Thyroid gland (tissue), 4 donors: ENCODE measurements around the gene KRT9.

Source experiments
- POLR2A ChIP-seq, 2 donors: fragments of 450-650 bp; IDR thresholded peaks; one replicate each; pipeline ENCODE4 v1.6.1; 2017; ENCODE audit warnings: antibody characterized with exemption in 2 of 2, mild to moderate bottlenecking in 2 of 2, moderate library complexity in 1 of 2
- TF ChIP-seq, protein P1 (sequence below), 6 experiments: fragments of 200-600 bp in 3 of 6; fragments of 450-650 bp in 3 of 6; sonication (generic) in 3 of 6; IDR thresholded peaks; one replicate each; pipeline ENCODE4 v1.5.1; 2016 to 2019; ENCODE audit warnings: antibody characterized with exemption in 6 of 6, mild to moderate bottlenecking in 2 of 6, inconsistent platforms in 1 of 6, moderate library complexity in 1 of 6

DNA sequence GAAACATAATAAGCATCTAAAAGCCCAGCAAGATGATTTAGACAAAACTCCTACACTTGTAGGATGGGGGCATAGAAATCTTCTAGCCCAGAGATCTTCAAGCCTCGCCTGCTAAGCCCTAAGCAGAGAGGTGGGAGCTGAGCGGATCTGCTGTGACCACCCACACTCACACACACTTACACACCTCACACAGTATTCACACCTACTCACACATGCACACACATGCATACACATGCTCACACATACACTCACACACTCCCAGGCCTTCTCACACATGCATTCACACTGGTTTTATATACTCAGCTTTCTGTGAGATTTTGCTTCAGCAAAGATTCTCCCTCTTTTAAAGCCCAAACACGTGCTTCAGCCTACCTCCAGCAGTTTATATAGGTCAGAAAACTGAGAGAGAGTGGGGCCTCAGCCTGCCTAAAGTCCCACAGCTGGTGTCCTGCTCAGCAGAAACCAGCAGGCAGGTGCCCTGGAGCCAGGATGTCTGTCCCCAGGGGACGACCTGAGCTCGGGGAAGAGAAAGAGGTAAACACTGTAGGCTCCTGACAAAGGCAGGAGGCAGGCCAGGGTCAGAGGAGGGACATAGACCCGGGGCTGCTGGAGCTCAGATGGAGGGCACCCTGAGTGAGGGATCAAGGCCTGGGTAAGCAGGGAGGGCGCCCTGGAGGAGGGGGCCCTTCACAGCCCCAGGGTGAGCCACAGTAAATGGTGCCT lies 31.7 kb downstream of the KRT9 start:
- TF ChIP-seq, protein P1, sequence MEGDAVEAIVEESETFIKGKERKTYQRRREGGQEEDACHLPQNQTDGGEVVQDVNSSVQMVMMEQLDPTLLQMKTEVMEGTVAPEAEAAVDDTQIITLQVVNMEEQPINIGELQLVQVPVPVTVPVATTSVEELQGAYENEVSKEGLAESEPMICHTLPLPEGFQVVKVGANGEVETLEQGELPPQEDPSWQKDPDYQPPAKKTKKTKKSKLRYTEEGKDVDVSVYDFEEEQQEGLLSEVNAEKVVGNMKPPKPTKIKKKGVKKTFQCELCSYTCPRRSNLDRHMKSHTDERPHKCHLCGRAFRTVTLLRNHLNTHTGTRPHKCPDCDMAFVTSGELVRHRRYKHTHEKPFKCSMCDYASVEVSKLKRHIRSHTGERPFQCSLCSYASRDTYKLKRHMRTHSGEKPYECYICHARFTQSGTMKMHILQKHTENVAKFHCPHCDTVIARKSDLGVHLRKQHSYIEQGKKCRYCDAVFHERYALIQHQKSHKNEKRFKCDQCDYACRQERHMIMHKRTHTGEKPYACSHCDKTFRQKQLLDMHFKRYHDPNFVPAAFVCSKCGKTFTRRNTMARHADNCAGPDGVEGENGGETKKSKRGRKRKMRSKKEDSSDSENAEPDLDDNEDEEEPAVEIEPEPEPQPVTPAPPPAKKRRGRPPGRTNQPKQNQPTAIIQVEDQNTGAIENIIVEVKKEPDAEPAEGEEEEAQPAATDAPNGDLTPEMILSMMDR (IDR thresholded peaks at IDR 0.05): no peak
- TF ChIP-seq POLR2A (IDR thresholded peaks at IDR 0.05): no peak
